Measurements from ENCODE around the gene PAQR8. TPM values are rescaled to one million over a fixed set of nuclear protein-coding genes. Genes with fewer than 3 reads are reported as not detected.

PAQR8 gene
- total and polyA plus RNA-seq, 2 of the 13 experiments (the other 11 are each of a cell fraction or from before 2014, with no cell fraction given): 37.7 to 50.7 TPM

DNA sequence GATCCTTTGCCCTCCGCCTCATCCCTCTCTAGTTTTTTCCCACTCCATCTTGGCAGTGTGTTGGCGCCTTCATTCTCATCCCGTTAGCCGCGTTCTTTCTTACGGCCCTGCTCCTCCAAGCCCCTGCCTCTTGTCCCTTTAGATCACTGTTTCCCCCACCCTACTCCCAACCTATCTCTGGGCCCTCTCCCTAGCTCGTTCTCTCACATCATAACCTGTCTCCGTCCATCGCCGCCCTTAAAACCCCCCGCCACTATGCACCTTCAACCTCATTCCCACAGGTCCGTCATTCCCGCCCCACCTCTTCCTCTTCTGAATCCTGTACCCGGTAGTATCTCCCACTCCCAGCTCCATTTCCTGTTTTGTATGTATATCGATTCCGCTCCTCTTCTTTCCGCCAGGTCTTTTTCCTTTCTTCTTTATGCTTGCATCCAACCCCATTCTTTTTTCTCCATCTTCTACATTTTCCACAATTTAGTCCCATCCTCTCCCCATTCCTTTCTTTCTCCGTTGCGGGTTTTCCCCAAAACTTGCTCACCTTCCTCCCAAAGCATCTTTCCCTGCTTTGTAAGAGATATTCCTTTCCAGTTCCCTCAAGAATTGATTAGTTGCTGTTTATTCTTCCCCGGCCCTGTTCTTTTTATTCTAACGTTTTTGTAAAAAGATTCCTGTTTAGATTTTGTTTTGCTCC lies 58.9 kb downstream of the PAQR8 start (continued):
- no peak for TF ChIP-seq NRL (CRISPR knock-in tag; IDR thresholded peaks at IDR 0.05; ENCODE audit: borderline replicate concordance)
- TF ChIP-seq HMGA1 (CRISPR knock-in tag; conservative IDR thresholded peaks at IDR 0.05): no peak
- no peak for TF ChIP-seq PREB (CRISPR knock-in tag; IDR thresholded peaks at IDR 0.05)
- TF ChIP-seq CCAR2 (optimal IDR thresholded peaks at IDR 0.05; ENCODE audit: low read depth, low read length): peak; percentile 23
- TF ChIP-seq GMEB1 (CRISPR knock-in tag; IDR thresholded peaks at IDR 0.05; ENCODE audit: borderline replicate concordance): no peak
- TF ChIP-seq NR2F6 (IDR thresholded peaks at IDR 0.05): no peak
- no peak for TF ChIP-seq NR2F6 (CRISPR knock-in tag; IDR thresholded peaks at IDR 0.05)
- TF ChIP-seq ZNF460 (CRISPR knock-in tag; IDR thresholded peaks at IDR 0.05; ENCODE audit: borderline replicate concordance): no peak
- TF ChIP-seq, protein P1, sequence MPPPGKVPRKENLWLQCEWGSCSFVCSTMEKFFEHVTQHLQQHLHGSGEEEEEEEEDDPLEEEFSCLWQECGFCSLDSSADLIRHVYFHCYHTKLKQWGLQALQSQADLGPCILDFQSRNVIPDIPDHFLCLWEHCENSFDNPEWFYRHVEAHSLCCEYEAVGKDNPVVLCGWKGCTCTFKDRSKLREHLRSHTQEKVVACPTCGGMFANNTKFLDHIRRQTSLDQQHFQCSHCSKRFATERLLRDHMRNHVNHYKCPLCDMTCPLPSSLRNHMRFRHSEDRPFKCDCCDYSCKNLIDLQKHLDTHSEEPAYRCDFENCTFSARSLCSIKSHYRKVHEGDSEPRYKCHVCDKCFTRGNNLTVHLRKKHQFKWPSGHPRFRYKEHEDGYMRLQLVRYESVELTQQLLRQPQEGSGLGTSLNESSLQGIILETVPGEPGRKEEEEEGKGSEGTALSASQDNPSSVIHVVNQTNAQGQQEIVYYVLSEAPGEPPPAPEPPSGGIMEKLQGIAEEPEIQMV (CRISPR knock-in tag; IDR thresholded peaks at IDR 0.05; ENCODE audit: low read depth): no peak
- no peak for TF ChIP-seq ZNF543 (CRISPR knock-in tag; IDR thresholded peaks at IDR 0.05)
- TF ChIP-seq ZSCAN12 (CRISPR knock-in tag; IDR thresholded peaks at IDR 0.05): 0 out of 2 replicates have a peak, but pooled peaks have one; percentile 32
- TF ChIP-seq, protein P2, sequence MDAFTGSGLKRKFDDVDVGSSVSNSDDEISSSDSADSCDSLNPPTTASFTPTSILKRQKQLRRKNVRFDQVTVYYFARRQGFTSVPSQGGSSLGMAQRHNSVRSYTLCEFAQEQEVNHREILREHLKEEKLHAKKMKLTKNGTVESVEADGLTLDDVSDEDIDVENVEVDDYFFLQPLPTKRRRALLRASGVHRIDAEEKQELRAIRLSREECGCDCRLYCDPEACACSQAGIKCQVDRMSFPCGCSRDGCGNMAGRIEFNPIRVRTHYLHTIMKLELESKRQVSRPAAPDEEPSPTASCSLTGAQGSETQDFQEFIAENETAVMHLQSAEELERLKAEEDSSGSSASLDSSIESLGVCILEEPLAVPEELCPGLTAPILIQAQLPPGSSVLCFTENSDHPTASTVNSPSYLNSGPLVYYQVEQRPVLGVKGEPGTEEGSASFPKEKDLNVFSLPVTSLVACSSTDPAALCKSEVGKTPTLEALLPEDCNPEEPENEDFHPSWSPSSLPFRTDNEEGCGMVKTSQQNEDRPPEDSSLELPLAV (CRISPR knock-in tag; conservative IDR thresholded peaks at IDR 0.05; ENCODE audit: low read depth): no peak
- TF ChIP-seq ZUFSP (CRISPR knock-in tag; IDR thresholded peaks at IDR 0.05; ENCODE audit: borderline replicate concordance): no peak
- no peak for TF ChIP-seq NPAS2 (CRISPR knock-in tag; IDR thresholded peaks at IDR 0.05; ENCODE audit: borderline replicate concordance)
- TF ChIP-seq PITX1 (CRISPR knock-in tag; IDR thresholded peaks at IDR 0.05): no peak
- no peak for TF ChIP-seq ATF2 (CRISPR knock-in tag; IDR thresholded peaks at IDR 0.05)
- no peak for TF ChIP-seq ZNF713 (CRISPR knock-in tag; IDR thresholded peaks at IDR 0.05)
- TF ChIP-seq SMARCC2 (IDR thresholded peaks at IDR 0.05): no peak
- no peak for TF ChIP-seq MYC (CRISPR knock-in tag; IDR thresholded peaks at IDR 0.05; ENCODE audit: borderline replicate concordance)
- no peak for TF ChIP-seq ZBTB20 (CRISPR knock-in tag; IDR thresholded peaks at IDR 0.05; ENCODE audit: borderline replicate concordance, low read depth)
- TF ChIP-seq ZNF274 (CRISPR knock-in tag; IDR thresholded peaks at IDR 0.05): no peak
